Fibroblast of lung (primary cell): ENCODE measurements around the gene SDR42E1. TPM values are rescaled to one million over a fixed set of nuclear protein-coding genes. Genes with fewer than 3 reads are reported as not detected.

Experiments
- DNase-seq, 2 donors: peaks; one replicate each; pipeline versions ENCODE4 v3.0.0 to v3.0.0-alpha.2; 2010; ENCODE audit warnings: low read depth in 2 of 2
- H2AFZ ChIP-seq: 2 replicates; pipeline ENCODE4 v1.5.1; 2012; ENCODE audit warnings: low read length, control low read depth, inconsistent platforms
- H3K27ac ChIP-seq: 2 replicates; pipeline ENCODE4 v1.5.1; 2011; ENCODE audit warnings: low read length, control low read depth; ENCODE audit not compliant: insufficient read depth
- H3K27me3 ChIP-seq: 2 replicates; pipeline ENCODE4 v1.5.1; 2011; ENCODE audit warnings: mild to moderate bottlenecking, low read length; ENCODE audit not compliant: control insufficient read depth, insufficient read depth
- H3K36me3 ChIP-seq: 2 replicates; pipeline ENCODE4 v1.5.1; 2011; ENCODE audit warnings: low read length; ENCODE audit not compliant: control insufficient read depth, insufficient read depth
- H3K4me1 ChIP-seq: 2 replicates; pipeline ENCODE4 v1.5.1; 2011; ENCODE audit warnings: low read length; ENCODE audit not compliant: control insufficient read depth, insufficient read depth; ENCODE audit errors: extremely low read depth
- H3K4me2 ChIP-seq: 2 replicates; pipeline ENCODE4 v1.5.1; 2011; ENCODE audit warnings: low read length, control low read depth; ENCODE audit not compliant: insufficient read depth; ENCODE audit errors: extremely low read depth
- H3K4me3 ChIP-seq, 4 experiments: fragments of 200-600 bp in 1 of 4; sonication (generic) in 1 of 4; replicated peaks in 1 of 4; 2 replicates each; pipeline ENCODE4 v1.5.1; 2011 to 2016; ENCODE audit warnings: low read length in 4 of 4, low read depth in 3 of 4, mild to moderate bottlenecking in 3 of 4, control low read depth in 2 of 4, inconsistent platforms in 1 of 4, mixed read lengths in 1 of 4; ENCODE audit not compliant: insufficient read depth in 1 of 4; ENCODE audit errors: control extremely low read depth in 1 of 4
- H3K79me2 ChIP-seq: 2 replicates; pipeline ENCODE4 v1.5.1; 2012; ENCODE audit warnings: mild to moderate bottlenecking, low read length, inconsistent platforms; ENCODE audit not compliant: control insufficient read depth, insufficient read depth
- H3K9ac ChIP-seq: 2 replicates; pipeline ENCODE4 v1.5.1; 2011; ENCODE audit warnings: mild to moderate bottlenecking, low read length, control low read depth; ENCODE audit not compliant: insufficient read depth
- H3K9me3 ChIP-seq: 2 replicates; pipeline ENCODE4 v1.5.1; 2012; ENCODE audit warnings: low read depth, low read length; ENCODE audit not compliant: control insufficient read depth, insufficient read depth
- H4K20me1 ChIP-seq: 2 replicates; pipeline ENCODE4 v1.5.1; 2011; ENCODE audit warnings: low read length; ENCODE audit not compliant: control insufficient read depth, insufficient read depth; ENCODE audit errors: extremely low read depth
- CTCF ChIP-seq, 2 donors: IDR thresholded peaks in 1 of 2; conservative IDR thresholded peaks in 1 of 2; 1 replicate in 1 of 2; 2 replicates in 1 of 2; pipeline ENCODE4 v1.5.1; 2011 to 2012; ENCODE audit warnings: low read length in 2 of 2, control low read depth in 1 of 2, inconsistent platforms in 1 of 2, low read depth in 1 of 2, mild to moderate bottlenecking in 1 of 2
- EZH2 ChIP-seq: IDR thresholded peaks from 2 replicates; pipeline ENCODE4 v1.5.1; 2012; ENCODE audit warnings: low read length, control low read depth, mild to moderate bottlenecking; ENCODE audit errors: missing control alignments
- polyA plus RNA-seq, 2 donors: library from polyadenylated mRNA; depleted of rRNA in 1 of 2; stranded (reverse) in 1 of 2; unstranded in 1 of 2; fragments of >200 nt; gene quantifications; 2 replicates each; pipeline ENCODE4 v1.2.1, GENCODE V29; 2011 to 2012; ENCODE audit warnings: missing spikeins in 1 of 2
- total RNA-seq: library from RNA; depleted of rRNA; stranded (reverse); fragments of >200 nt; gene quantifications from 2 replicates; pipeline ENCODE4 v1.2.1, GENCODE V29; 2014

SDR42E1 gene
- total and polyA plus RNA-seq, 2 donors (not counting 1 experiment from before 2014, with no cell fraction given): 1.0 to 1.8 TPM

- peak overlapping the region; percentile 22 for H3K27ac ChIP-seq
Measured at GRCh38 chr16:81997738-81998137, 13.5 kb downstream of the SDR42E1 start.

GRCh38 chr16:81996664-81997509, 14.4 kb downstream of the SDR42E1 start:
- Histone ChIP-seq H2AFZ (no peak overlapping the region), H3K36me3 (no peaks in the 10 kb centered on the region), H3K27ac (peak overlapping the region; percentile 22), H4K20me1 (no peaks in the 10 kb centered on the region), H3K27me3 (no peaks in the 10 kb centered on the region), H3K4me2 (peak overlapping the region; percentile 44), H3K4me1 (peaks cover 12% of the 10 kb centered on the region), H3K79me2 (no peaks in the 10 kb centered on the region), H3K9ac (no peak overlapping the region), H3K9me3 (no peaks in the 10 kb centered on the region), H3K4me3 (no peak overlapping the region)
- peak; percentile 33 to 76 for DNase-seq
- peak; percentile 16 to 30 for TF ChIP-seq CTCF (conservative IDR thresholded peaks at IDR 0.05 in 1 of 2, IDR thresholded peaks at IDR 0.05 in 1 of 2; ENCODE audit: low read depth in 1 of 2, low read length in 2 of 2)
- TF ChIP-seq EZH2: no peak

More at GRCh38 chr16:81997738-81998137, 13.5 kb downstream of the SDR42E1 start:
- no peaks in the 10 kb centered on the region for H3K9me3 ChIP-seq
- H2AFZ ChIP-seq: no peak overlapping the region
- H3K36me3 ChIP-seq: no peaks in the 10 kb centered on the region
- no peaks in the 10 kb centered on the region for H4K20me1 ChIP-seq
- no peaks in the 10 kb centered on the region for H3K27me3 ChIP-seq
- H3K4me1 ChIP-seq: peaks cover 12% of the 10 kb centered on the region
- H3K9ac ChIP-seq: no peak overlapping the region
- H3K4me2 ChIP-seq: peak overlapping the region; percentile 44
- H3K79me2 ChIP-seq: no peaks in the 10 kb centered on the region
- peak; percentile 71 to 87 for DNase-seq
- H3K4me3 ChIP-seq: no peak overlapping the region
- TF ChIP-seq EZH2 (no peak), CTCF (conservative IDR thresholded peaks at IDR 0.05 in 1 of 2, IDR thresholded peaks at IDR 0.05 in 1 of 2; ENCODE audit: low read depth in 1 of 2, low read length in 2 of 2) (no peak)

- Histone ChIP-seq H3K4me3 (no peak overlapping the region), H3K79me2 (no peaks in the 10 kb centered on the region), H3K9me3 (no peaks in the 10 kb centered on the region), H3K27ac (no peak overlapping the region), H3K4me1 (peaks cover 12% of the 10 kb centered on the region), H3K27me3 (no peaks in the 10 kb centered on the region), H3K9ac (no peak overlapping the region), H4K20me1 (no peaks in the 10 kb centered on the region), H3K36me3 (no peaks in the 10 kb centered on the region), H2AFZ (no peak overlapping the region), H3K4me2 (no peak overlapping the region)
- DNase-seq: no peak
- TF ChIP-seq CTCF (conservative IDR thresholded peaks at IDR 0.05 in 1 of 2, IDR thresholded peaks at IDR 0.05 in 1 of 2; ENCODE audit: low read depth in 1 of 2, low read length in 2 of 2) (no peak), EZH2 (no peak)
Measured at GRCh38 chr16:81995651-81996050, 15.6 kb downstream of the SDR42E1 start.
